ENCODE data around the gene LHX3.
"Not testable (repeated sequence)": the region's sequence is repeated elsewhere in the genome, so short reads cannot be mapped to it uniquely, and the experiment has no call there.

LHX3 gene

DNA sequence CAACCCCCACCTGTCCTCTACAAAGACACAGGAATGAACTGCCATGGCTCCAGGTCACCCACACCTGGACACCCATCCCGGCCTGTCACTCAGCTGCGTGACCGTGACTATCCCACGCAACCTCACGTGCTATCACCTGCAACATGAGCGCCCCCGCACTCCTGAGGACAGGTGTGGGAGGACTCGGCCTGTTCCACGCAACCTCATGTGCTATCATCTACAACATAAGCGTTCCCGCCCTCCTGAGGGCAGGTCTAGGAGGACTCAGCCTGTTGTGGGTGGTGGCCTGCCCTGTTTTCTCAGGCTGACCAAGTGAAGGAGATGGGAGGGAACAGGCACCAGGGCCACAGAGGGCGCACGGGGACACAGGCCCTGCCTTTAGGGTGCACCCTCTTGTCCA, 36.6 kb upstream of the LHX3 start:
- no peak for DNase-seq

- no peak for DNase-seq
These were observed 36.0 kb upstream of the LHX3 start for GRCh38 chr9:136240941-136241340.

DNA sequence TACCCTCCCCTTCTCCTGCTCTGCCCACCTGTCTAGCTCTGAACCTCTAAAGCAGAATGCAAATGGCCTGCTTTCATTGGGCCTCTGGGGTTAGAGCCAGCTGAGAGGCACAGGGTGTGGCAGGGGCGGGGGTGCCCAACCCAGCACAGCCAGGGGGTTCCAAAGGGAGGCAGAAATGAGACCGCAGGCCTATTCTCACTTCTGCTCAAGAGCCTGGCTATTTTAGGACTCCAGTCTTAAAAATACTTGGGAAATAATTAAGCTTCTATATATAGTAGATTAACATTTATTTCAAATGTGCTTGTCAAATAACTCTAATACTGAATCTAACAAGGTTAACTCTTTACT, 35.0 kb upstream of the LHX3 start:
- no peak for DNase-seq

DNA sequence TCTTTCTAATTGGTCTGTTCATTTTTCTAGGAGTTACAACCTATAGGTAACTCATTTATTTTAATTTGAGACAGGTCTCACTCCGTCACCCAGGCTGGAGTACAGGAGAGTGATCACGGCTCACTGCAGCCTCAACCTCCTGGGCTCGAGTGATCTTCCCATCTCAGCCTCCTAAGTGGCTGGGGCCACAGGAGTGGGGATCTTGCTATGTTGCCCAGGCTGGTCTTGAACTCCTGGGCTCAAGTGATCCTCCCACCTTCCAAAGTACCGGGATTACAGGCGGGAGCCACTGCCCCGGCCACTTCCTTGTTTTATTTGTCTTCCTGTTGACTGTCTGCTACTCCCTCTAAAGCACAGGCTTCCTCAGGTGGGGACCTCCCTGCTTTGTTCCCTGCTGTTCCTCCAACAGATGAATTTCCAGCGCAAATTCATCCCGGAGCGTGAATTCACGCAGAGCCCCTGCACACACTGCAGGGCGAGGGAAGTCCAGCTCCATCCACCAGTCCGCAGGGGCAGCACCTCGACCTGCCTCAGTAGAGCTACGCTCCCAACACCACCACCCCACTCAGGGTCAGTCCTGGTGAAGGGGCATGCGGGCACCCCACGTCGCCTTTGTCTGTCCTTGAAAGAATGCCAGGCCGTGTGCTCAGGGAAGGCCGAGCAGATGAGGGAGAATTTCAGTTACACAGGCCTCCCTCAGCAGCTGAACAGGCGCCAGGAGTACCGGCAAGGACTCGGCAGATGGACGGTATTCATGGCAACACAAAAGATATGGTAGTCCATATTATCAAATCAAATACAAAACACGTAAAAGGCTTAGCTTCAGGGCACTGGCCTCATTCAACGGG, 34.4 kb upstream of the LHX3 start:
- no peak for DNase-seq

GRCh38 chr9:136238342-136238732, 33.4 kb upstream of the LHX3 start:
- no peak for DNase-seq

DNA sequence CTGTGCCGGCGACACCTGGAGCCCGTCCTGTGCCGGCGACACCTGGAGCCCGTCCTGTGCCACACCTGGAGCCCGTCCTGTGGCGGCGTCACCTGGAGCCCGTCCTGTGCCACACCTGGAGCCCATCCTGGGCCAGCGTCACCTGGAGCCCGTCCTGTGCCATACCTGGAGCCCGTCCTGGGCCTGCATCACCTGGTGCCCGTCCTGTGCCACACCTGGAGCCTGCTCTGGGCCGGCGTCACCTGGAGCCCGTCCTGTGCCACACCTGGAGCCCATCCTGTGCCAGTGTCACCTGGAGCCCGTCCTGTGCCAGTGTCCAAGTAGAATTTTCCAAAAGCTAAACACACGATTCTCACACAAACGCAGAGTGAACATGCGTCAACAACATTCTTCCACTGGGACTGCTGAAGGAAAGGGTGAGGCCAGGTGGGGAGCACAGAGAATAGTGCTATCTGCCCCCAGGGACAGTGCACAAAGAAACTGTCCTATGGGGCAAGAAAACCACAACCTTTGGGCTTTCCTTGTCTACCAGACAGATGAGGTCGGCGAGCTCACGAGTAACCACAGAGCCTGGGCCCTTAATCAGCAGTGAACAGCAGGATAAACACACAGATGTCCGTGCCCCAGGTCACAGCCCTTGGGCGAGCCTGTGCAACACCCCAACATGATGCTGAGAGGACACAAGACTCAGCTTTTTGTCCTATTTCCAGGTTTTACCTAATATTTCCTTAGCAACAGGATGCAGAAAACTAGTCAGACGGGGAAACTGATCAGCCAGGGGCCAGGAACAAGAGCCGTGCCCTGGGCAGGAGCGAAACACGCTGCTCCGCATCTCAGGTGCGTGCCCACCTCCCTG, 32.8 kb upstream of the LHX3 start:
- no peak for DNase-seq

GRCh38 chr9:136236471-136237410, 31.8 kb upstream of the LHX3 start:
- not testable (repeated sequence) for DNase-seq

DNA sequence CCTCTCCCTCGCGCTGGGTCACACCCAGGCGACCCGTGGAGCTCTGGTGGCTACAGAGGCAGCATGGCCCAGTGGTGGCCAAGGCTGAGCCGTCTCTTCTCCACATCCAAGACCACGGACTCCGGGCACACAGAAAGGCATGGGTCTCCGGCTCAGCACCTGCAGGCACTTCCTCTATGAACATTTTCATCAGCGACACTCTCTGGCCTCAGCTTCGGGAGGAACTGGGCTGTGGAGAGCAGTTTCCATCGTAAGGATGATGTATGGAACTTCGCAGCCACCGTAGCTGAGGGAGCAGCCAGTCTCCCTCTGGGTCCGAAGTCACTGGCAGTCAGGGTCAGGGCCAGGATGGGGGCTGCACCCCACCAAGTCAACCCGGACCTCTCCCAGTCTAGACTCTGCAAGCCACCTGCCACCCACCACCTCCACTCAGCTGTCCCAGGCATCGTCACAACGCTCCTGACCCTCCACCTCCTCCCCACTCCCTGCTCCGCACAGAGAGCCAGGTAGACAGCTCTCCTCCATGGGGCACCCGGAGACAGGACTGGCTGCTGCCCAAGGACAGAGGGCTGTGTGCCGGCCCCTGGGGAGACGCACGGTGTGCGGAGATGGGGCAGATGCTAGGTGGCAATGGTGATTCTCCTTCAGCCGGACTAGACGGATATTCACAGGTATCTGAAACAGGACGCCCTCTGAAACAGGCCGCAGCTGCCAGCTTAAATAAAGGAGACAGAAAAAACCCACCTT, 31.0 kb upstream of the LHX3 start:
- no peak for DNase-seq

- DNase-seq, result no peak
These were observed 30.2 kb upstream of the LHX3 start for GRCh38 chr9:136235171-136235570.

DNA sequence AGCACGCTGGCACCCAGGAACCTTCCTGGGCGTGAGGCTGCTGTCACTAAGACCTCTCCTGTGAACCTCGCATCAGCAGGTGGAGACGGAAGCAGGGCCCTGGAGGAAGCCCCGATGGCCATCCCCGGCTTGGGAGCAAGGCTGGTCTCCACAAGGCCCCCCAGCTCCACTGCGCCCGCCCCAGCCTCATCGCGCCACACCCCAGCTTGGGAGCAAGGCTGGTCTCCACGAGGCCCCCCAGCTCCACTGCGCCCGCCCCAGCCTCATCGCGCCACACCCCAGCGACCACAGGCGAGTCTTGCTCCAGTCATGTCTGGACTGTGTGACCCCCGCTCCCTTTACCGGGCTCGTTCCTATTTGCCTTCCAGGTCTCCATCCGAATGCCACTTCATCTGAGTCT, 29.7 kb upstream of the LHX3 start:
- DNase-seq, result no peak

DNA sequence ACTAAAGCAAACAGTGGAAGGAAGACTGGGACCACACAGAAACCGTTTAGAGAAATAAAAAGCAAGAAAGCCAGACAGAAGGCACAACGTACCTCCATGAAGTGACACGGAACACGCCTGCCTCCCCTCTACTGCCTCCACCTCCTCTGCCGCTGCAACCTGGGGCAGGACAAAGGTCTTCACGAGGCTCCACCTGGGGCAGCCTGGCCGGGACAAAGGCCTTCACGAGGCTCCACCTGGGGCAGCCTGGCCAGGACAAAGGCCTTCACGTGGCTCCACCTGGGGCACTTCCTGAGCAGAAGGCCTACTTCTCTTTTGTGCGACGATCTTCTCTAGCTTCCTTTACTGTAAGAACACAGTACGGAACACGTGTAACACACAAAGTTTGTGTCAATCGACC, 28.9 kb upstream of the LHX3 start:
- DNase-seq, result no peak

DNA sequence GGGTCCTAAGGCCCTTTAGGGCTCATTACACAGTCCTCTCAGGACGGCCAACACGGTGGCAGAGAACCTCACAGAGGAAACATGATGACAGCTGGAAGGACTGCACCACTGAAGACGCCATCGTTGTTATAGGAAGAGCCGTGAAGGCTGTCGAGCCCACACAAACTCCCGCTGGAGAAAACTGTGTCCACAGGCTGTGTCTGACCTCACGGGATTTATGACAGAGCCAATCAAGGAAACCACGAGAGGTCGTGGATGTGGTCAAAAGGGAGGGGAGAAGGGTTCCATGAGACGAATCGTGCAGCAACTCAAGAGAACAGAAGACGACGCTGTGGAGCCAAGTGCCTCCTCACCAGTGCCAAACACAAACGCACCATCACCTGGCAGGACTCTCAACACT, 28.5 kb upstream of the LHX3 start:
- no peak for DNase-seq

DNA sequence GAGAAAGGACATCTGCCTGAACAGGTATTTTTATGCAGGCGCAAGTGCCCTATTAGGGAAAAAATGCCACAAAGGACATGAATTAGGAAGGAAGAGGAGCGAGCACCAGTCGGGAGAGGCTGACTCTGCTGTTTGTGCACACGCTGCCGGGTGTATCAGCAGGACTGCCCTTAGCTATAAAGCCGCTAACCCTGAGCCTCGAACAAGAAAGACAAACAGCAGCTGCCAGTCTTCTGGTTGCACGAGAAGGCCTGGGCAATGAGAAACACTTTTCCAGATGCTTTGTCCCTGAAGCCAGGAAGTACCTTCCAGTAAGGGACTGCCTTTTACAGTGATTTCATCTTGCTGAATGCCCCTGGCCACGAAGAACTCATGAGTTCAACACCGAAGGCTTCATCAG, 28.0 kb upstream of the LHX3 start:
- no peak for DNase-seq

GRCh38 chr9:136231478-136232297, 26.8 kb upstream of the LHX3 start:
- no peak for DNase-seq

DNA sequence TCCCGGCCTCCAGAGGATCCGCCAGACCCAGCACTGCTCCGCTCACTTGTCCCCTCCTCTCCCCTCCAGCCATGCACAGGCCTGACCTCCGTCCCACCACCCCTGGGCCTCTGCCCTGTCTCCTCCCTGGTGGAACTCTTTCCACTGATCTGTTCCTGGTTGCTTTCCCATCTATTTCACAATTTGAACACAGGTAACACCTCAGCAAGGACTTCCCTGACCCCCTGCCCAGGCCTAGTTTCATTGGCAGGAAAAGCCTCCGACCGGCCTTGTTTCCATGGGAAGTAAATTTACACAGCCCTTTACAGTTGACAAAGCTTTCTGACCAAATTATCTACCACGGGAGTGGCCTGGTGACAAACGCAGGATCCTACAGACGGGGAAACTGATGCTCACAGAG, 25.8 kb upstream of the LHX3 start:
- DNase-seq, result no peak

DNA sequence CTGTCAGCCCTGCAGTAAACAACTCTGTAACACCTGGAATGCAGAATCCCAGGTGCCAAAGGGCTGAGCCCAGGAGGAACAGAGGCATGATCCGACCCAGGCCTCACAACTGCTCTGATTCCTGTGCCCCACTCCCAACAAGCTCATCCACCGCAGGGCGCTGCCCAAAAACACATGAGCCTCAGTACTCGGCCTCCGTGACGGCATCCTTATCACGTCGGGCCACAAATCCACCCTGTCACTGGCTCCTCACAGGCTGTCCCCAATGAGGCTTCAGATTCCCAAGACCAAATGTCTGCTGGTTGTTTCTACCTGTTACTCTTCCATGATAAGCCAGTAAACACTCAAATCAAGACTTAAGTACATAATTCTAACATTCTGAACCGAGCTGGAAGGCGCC, 25.4 kb upstream of the LHX3 start:
- no peak for DNase-seq

DNA sequence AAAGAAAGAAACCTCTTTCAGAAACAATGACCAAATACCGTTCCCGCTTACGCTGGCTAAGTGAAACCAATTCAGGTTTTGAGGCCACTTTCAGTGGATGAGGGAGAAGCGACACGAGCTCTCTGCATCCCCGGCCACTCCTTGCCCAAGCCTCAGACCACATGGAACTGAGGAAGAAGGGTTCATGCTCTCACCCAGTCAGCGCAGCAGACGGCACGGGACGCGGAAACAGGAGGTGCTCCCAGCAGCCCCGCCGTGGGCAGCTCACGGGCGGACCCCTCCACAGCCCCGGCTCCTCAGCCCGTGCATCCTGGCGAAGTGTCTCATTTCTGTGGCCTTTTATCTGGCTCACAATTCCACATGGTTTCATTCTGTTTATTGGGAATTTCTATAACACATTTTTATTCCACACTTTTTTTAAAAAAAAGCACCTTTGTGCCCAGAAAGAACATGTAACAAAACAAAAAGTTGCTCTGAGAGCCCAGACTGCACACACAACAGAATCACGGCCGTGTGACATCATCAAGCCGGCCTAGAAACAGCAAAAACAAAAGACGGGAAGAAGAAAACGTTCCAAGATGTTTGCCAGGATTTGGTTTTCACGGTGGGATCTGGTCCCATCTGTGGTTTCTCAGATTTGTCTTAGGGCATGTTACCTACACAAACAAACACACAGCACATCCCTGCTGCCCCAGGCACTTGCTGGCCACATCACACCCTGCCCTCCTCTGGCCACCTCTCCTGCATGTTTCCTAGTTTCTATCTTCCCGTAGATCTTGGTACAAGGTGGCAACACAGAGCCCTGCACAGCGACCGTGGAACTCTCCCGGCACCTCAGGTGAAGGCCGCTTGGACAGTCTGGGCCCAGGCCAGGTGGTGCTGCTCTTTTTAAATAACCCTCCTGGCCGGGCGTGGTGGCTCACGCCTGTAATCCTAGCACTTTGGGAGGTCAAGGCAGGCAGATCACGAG, 24.5 kb upstream of the LHX3 start:
- DNase-seq, result no peak

GRCh38 chr9:136228107-136228875, 23.4 kb upstream of the LHX3 start:
- no peak for DNase-seq

DNA sequence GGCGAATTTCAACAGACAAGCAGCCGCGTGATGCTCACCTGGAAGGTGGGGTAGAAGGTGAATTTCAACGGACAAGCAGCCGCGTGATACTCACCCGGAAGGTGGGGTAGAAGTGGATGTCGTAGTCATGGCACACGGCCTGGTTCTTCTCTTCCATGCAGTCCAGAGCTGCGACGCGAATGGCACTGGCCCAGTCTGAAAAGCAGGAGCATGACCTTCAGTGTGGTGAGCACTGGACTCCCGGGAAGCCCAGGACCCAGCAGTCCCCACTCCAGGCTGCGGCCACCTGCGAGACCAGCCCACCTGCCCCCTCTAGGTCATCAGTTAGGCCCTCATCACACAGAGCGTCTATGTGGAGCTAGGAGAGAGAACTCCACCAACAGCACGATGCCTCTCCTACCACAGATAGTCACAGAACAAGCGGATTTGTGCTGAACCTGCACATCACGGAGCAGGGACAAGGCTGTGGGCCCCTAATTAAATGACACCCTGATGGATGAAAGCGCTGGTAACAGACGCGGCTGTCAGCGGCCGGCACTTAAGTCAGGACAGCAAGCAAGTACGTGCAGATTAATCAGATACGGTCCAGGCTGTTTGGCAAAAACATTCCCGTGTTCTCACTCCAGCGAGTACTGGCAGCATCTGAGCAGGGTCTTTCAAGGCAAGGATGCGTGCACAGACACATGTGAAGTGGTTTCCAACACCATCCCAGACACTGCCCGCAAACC, 21.9 kb upstream of the LHX3 start:
- no peak for DNase-seq

All from right forelimb (tissue), 1 donor.